Prostate gland (tissue), 2 donors: ENCODE data around the gene WWC2.

Experiments used
- POLR2A ChIP-seq: fragments of 450-650 bp; IDR thresholded peaks from one replicate; pipeline ENCODE4 v1.6.1; 2016; ENCODE audit warnings: antibody characterized with exemption, mild to moderate bottlenecking
- POLR2AphosphoS5 ChIP-seq: sonication (generic); formaldehyde crosslinking; IDR thresholded peaks from one replicate; pipeline ENCODE4 v1.6.1; 2017; ENCODE audit warnings: antibody characterized with exemption
- TF ChIP-seq, protein P1 (sequence below), 4 experiments: fragments of 200-600 bp in 2 of 4; fragments of 450-650 bp in 2 of 4; sonication (generic) in 2 of 4; IDR thresholded peaks; 1 replicate in 3 of 4; 2 replicates in 1 of 4; pipeline ENCODE4 v1.5.1; 2016 to 2019; ENCODE audit warnings: antibody characterized with exemption in 4 of 4, mild to moderate bottlenecking in 2 of 4, moderate library complexity in 2 of 4

- TF ChIP-seq, protein P1, sequence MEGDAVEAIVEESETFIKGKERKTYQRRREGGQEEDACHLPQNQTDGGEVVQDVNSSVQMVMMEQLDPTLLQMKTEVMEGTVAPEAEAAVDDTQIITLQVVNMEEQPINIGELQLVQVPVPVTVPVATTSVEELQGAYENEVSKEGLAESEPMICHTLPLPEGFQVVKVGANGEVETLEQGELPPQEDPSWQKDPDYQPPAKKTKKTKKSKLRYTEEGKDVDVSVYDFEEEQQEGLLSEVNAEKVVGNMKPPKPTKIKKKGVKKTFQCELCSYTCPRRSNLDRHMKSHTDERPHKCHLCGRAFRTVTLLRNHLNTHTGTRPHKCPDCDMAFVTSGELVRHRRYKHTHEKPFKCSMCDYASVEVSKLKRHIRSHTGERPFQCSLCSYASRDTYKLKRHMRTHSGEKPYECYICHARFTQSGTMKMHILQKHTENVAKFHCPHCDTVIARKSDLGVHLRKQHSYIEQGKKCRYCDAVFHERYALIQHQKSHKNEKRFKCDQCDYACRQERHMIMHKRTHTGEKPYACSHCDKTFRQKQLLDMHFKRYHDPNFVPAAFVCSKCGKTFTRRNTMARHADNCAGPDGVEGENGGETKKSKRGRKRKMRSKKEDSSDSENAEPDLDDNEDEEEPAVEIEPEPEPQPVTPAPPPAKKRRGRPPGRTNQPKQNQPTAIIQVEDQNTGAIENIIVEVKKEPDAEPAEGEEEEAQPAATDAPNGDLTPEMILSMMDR (IDR thresholded peaks at IDR 0.05), result no peak
- no peak for TF ChIP-seq POLR2A
- no peak for TF ChIP-seq POLR2AphosphoS5
Measured at GRCh38 chr4:183329244-183329643, 230.2 kb downstream of the WWC2 start.
